SK-N-SH (cell line): Measurements from ENCODE around the gene ARHGAP26. TPM values are rescaled to one million over a fixed set of nuclear protein-coding genes. Genes with fewer than 3 reads are reported as not detected.

ENCODE experiments used
- CTCF ChIA-PET: fragments of 300-600, 350-600 bp; formaldehyde crosslinking; extraction: SDS; loops from one replicate; lab custom pipeline; 2021; lab: Yijun Ruan, JAX
- POLR2A ChIA-PET: fragments of 350-600 bp; sonication (Branson Sonifier 250); formaldehyde crosslinking; extraction: SDS; loops from one replicate; lab custom pipeline; 2020; ENCODE audit warnings: antibody characterized with exemption, inconsistent platforms; lab: Yijun Ruan, JAX
- DNase-seq: peaks from one replicate; pipeline ENCODE4 v3.0.0; 2012
- H2AFZ ChIP-seq: fragments of 200-600 bp; sonication (generic); 2 replicates; pipeline ENCODE4 v1.8.1; 2016; ENCODE audit warnings: antibody characterized with exemption, mild to moderate bottlenecking, low read depth
- H3F3A ChIP-seq: fragments of 200-600 bp; sonication (generic); replicated peaks from 2 replicates; pipeline ENCODE3; 2016; ENCODE audit warnings: antibody characterized with exemption, mild to moderate bottlenecking; ENCODE audit not compliant: insufficient read depth
- H3K27ac ChIP-seq, 2 experiments: fragments of 200-500 bp in 1 of 2; fragments of 200-600 bp in 1 of 2; sonication (Bioruptor generic) in 1 of 2; sonication (generic), shearing (Covaris generic) in 1 of 2; 2 replicates each; pipeline versions ENCODE4 v1.5.1 to v1.6.1; 2014 to 2016; ENCODE audit warnings: low read depth in 2 of 2, inconsistent platforms in 1 of 2, low read length in 1 of 2, mild to moderate bottlenecking in 1 of 2, mixed read lengths in 1 of 2
- H3K27me3 ChIP-seq: fragments of 200-600 bp; sonication (generic), shearing (Covaris generic); 2 replicates; pipeline ENCODE4 v1.6.1; 2016; ENCODE audit warnings: mixed run types; ENCODE audit not compliant: insufficient read depth
- H3K36me3 ChIP-seq, 2 experiments: fragments of 200-500 bp in 1 of 2; fragments of 200-600 bp in 1 of 2; sonication (Bioruptor generic) in 1 of 2; sonication (generic) in 1 of 2; replicated peaks in 1 of 2; 2 replicates each; pipeline versions ENCODE3 to v1.5.1; 2014 to 2016; ENCODE audit warnings: low read length in 1 of 2, mild to moderate bottlenecking in 1 of 2; ENCODE audit not compliant: insufficient read depth in 2 of 2, control insufficient read depth in 1 of 2
- H3K4me1 ChIP-seq, 2 experiments: fragments of 200-500 bp in 1 of 2; fragments of 200-600 bp in 1 of 2; sonication (Bioruptor generic) in 1 of 2; sonication (generic), shearing (Covaris generic) in 1 of 2; 2 replicates each; pipeline versions ENCODE4 v1.5.1 to v1.6.1; 2014 to 2016; ENCODE audit warnings: low read depth in 1 of 2, low read length in 1 of 2, mixed run types in 1 of 2; ENCODE audit not compliant: insufficient read depth in 2 of 2, control insufficient read depth in 1 of 2
- H3K4me2 ChIP-seq: fragments of 200-600 bp; sonication (generic), shearing (Covaris generic); 2 replicates; pipeline ENCODE4 v1.6.1; 2017; ENCODE audit warnings: mixed run types
- H3K4me3 ChIP-seq, 2 experiments: fragments of 200-500 bp in 1 of 2; fragments of 200-600 bp in 1 of 2; sonication (Bioruptor generic) in 1 of 2; sonication (generic), shearing (Covaris generic) in 1 of 2; 2 replicates each; pipeline versions ENCODE4 v1.5.1 to v1.8.1; 2014 to 2016; ENCODE audit warnings: low read depth in 2 of 2, inconsistent platforms in 1 of 2, low read length in 1 of 2, mild to moderate bottlenecking in 1 of 2, mixed read lengths in 1 of 2, moderate library complexity in 1 of 2
- H3K79me2 ChIP-seq: fragments of 200-600 bp; sonication (generic); 2 replicates; pipeline ENCODE4 v1.8.1; 2017; ENCODE audit warnings: mild to moderate bottlenecking; ENCODE audit not compliant: insufficient read depth
- H3K9ac ChIP-seq: fragments of 200-600 bp; sonication (generic); 2 replicates; pipeline ENCODE4 v1.6.1; 2017; ENCODE audit warnings: mixed run types
- H3K9me2 ChIP-seq: fragments of 200-600 bp; sonication (generic); 2 replicates; pipeline ENCODE4 v1.6.1; 2017; ENCODE audit warnings: mixed run types
- H3K9me3 ChIP-seq: fragments of 200-600 bp; sonication (generic); 2 replicates; pipeline ENCODE4 v1.6.1; 2017; ENCODE audit warnings: mixed run types, mild to moderate bottlenecking, moderate library complexity
- H4K20me1 ChIP-seq: fragments of 200-600 bp; sonication (generic); 2 replicates; pipeline ENCODE4 v1.6.1; 2017; ENCODE audit warnings: mild to moderate bottlenecking, mixed run types; ENCODE audit not compliant: insufficient read depth
- CTCF ChIP-seq: fragments of 200-600 bp; sonication (generic); IDR thresholded peaks from 2 replicates; pipeline ENCODE4 v1.6.1; 2017; ENCODE audit warnings: antibody characterized with exemption, mild to moderate bottlenecking, moderate library complexity
- EP300 ChIP-seq, 2 experiments: IDR thresholded peaks; 2 replicates each; pipeline versions ENCODE4 v1.4.0 to v1.6.1; 2012; ENCODE audit warnings: borderline replicate concordance in 1 of 2, low read depth in 1 of 2, low read length in 1 of 2
- EZH2phosphoT487 ChIP-seq: fragments of 200-600 bp; sonication (generic); IDR thresholded peaks from 2 replicates; pipeline ENCODE4 v1.6.1; 2017; ENCODE audit warnings: low read depth, mixed run types, mild to moderate bottlenecking, antibody characterized with exemption, moderate library complexity, borderline replicate concordance
- FOSL2 ChIP-seq: IDR thresholded peaks from 2 replicates; pipeline ENCODE4 v1.4.0; 2012; ENCODE audit warnings: low read depth, mild to moderate bottlenecking, moderate library complexity, borderline replicate concordance
- FOXM1 ChIP-seq: IDR thresholded peaks from 2 replicates; pipeline ENCODE4 v1.4.0; 2012; ENCODE audit warnings: low read depth, mild to moderate bottlenecking
- JUND ChIP-seq: IDR thresholded peaks from 2 replicates; pipeline ENCODE4 v1.4.0; 2012
- MEF2A ChIP-seq: IDR thresholded peaks from 2 replicates; pipeline ENCODE4 v1.4.0; 2012; ENCODE audit warnings: low read depth, borderline replicate concordance
- POLR2AphosphoS5 ChIP-seq: IDR thresholded peaks from 2 replicates; pipeline ENCODE4 v1.6.1; 2012; ENCODE audit warnings: low read depth, low read length
- RAD21 ChIP-seq: IDR thresholded peaks from 2 replicates; pipeline ENCODE4 v1.6.1; 2012; ENCODE audit warnings: mild to moderate bottlenecking, low read length
- RCOR1 ChIP-seq: fragments of 150-350 bp; IDR thresholded peaks from 2 replicates; pipeline ENCODE4 v1.6.1; 2017; ENCODE audit warnings: antibody characterized with exemption, low read length
- REST ChIP-seq: IDR thresholded peaks from 2 replicates; pipeline ENCODE4 v1.6.1; 2012; ENCODE audit warnings: mild to moderate bottlenecking, low read depth, low read length, moderate library complexity
- RFX5 ChIP-seq: IDR thresholded peaks from 2 replicates; pipeline ENCODE4 v1.6.1; 2012; ENCODE audit warnings: mild to moderate bottlenecking, improper control_type of control experiment, low read length
- RXRA ChIP-seq: IDR thresholded peaks from 2 replicates; pipeline ENCODE4 v1.4.0; 2012; ENCODE audit warnings: low read depth, mild to moderate bottlenecking, borderline replicate concordance
- SIN3A ChIP-seq: IDR thresholded peaks from 2 replicates; pipeline ENCODE4 v1.6.1; 2012; ENCODE audit warnings: low read depth, mild to moderate bottlenecking, low read length, moderate library complexity, borderline replicate concordance
- SMC3 ChIP-seq: IDR thresholded peaks from 2 replicates; pipeline ENCODE4 v1.6.1; 2012; ENCODE audit warnings: low read depth, low read length, improper control_type of control experiment
- TEAD4 ChIP-seq: IDR thresholded peaks from 2 replicates; pipeline ENCODE4 v1.4.0; 2012; ENCODE audit warnings: mild to moderate bottlenecking, borderline replicate concordance; ENCODE audit not compliant: insufficient read depth
- ZBTB33 ChIP-seq: IDR thresholded peaks from 2 replicates; pipeline ENCODE4 v1.4.0; 2012; ENCODE audit warnings: low read depth, borderline replicate concordance
- WGBS: methylation state at CpG from one replicate; pipeline ENCODE4 v1.1.6; 2017; ENCODE audit warnings: low lambda C conversion rate; 5-methylcytosine and 5-hydroxymethylcytosine counted together
- polyA plus RNA-seq, 3 experiments: library from polyadenylated mRNA; depleted of rRNA; stranded (reverse); fragments of >200 nt; gene quantifications; 2 replicates each; pipeline ENCODE4 v1.2.3, GENCODE V29; 2012
- TF ChIP-seq, protein P1 (sequence below): IDR thresholded peaks from 2 replicates; pipeline ENCODE4; 2012
- TF ChIP-seq, protein P2 (sequence below): fragments of 150-350 bp; IDR thresholded peaks from 2 replicates; pipeline ENCODE4 v1.6.1; 2016; ENCODE audit warnings: mild to moderate bottlenecking, low read depth, low read length
- TF ChIP-seq, protein P3 (sequence below): IDR thresholded peaks from 2 replicates; pipeline ENCODE4 v1.4.0; 2012; ENCODE audit warnings: low read depth, borderline replicate concordance

ARHGAP26 gene
- polyA plus RNA-seq, 1 of the 3 experiments (the other 2 are of a cell fraction) = 6.1 TPM

GRCh38 chr5:142794537-142794936, 24.4 kb downstream of the ARHGAP26 start:
- TF ChIP-seq, protein P1, sequence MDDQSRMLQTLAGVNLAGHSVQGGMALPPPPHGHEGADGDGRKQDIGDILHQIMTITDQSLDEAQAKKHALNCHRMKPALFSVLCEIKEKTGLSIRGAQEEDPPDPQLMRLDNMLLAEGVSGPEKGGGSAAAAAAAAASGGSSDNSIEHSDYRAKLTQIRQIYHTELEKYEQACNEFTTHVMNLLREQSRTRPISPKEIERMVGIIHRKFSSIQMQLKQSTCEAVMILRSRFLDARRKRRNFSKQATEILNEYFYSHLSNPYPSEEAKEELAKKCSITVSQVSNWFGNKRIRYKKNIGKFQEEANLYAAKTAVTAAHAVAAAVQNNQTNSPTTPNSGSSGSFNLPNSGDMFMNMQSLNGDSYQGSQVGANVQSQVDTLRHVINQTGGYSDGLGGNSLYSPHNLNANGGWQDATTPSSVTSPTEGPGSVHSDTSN = no peak
- TF ChIP-seq CTCF (no peak), RAD21 (no peak), REST (no peak), MEF2A (no peak), SIN3A (no peak), EP300 (IDR thresholded peaks at IDR 0.05; ENCODE audit: borderline replicate concordance in 1 of 2, low read depth in 1 of 2, low read length in 1 of 2) (no peak), SMC3 (no peak), RXRA (no peak), FOSL2 (no peak), ZBTB33 (no peak), JUND (no peak), RFX5 (no peak), EZH2phosphoT487 (no peak), FOXM1 (no peak), RCOR1 (no peak), TEAD4 (no peak), POLR2AphosphoS5 (no peak)
- TF ChIP-seq, protein P2, sequence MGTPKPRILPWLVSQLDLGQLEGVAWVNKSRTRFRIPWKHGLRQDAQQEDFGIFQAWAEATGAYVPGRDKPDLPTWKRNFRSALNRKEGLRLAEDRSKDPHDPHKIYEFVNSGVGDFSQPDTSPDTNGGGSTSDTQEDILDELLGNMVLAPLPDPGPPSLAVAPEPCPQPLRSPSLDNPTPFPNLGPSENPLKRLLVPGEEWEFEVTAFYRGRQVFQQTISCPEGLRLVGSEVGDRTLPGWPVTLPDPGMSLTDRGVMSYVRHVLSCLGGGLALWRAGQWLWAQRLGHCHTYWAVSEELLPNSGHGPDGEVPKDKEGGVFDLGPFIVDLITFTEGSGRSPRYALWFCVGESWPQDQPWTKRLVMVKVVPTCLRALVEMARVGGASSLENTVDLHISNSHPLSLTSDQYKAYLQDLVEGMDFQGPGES = no peak
- TF ChIP-seq, protein P3, sequence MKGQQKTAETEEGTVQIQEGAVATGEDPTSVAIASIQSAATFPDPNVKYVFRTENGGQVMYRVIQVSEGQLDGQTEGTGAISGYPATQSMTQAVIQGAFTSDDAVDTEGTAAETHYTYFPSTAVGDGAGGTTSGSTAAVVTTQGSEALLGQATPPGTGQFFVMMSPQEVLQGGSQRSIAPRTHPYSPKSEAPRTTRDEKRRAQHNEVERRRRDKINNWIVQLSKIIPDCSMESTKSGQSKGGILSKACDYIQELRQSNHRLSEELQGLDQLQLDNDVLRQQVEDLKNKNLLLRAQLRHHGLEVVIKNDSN = no peak
- TF ChIP-seq, all 33 proteins: peak for 0

More at GRCh38 chr5:142794537-142794936, 24.4 kb downstream of the ARHGAP26 start:
- Histone ChIP-seq H3K4me3 (no peak overlapping the region), H3K9me3 (no peaks in the 10 kb centered on the region), H3K27ac (no peak overlapping the region), H2AFZ (no peak overlapping the region), H3K27me3 (no peaks in the 10 kb centered on the region), H4K20me1 (no peaks in the 10 kb centered on the region), H3K79me2 (0 out of 2 replicates have a peak, but pooled peaks cover 5% of the 10 kb centered on the region), H3K4me1 (peaks cover 0 to 31% of the 10 kb centered on the region in 2 experiments; a peak in 2 of 4 replicates), H3F3A (no peaks in the 10 kb centered on the region), H3K9ac (no peak overlapping the region), H3K9me2 (no peaks in the 10 kb centered on the region), H3K4me2 (no peak overlapping the region), H3K36me3 (no peaks in the 10 kb centered on the region)
- 89% methylated on average over 2 of the region's 2 CpGs for WGBS
- POLR2A ChIA-PET = no interaction called here
- CTCF ChIA-PET = interaction anchor here (1.0 kb wide), 1 partner anchor 72 kb away, joined by 3 read pairs; no protein-coding TSS in a partner anchor
- DNase-seq = no peak
